ENCODE data around the gene PIP4P1.

- no peak for TF ChIP-seq CTCF (IDR thresholded peaks at IDR 0.05)
- no peak for TF ChIP-seq POLR2A (IDR thresholded peaks at IDR 0.05)
These were observed 25.6 kb upstream of the PIP4P1 start for GRCh38 chr14:20486684-20487395.
